Measurements from ENCODE around the gene BAIAP2L1.
"Not testable (repeated sequence)": the region's sequence is repeated elsewhere in the genome, so short reads cannot be mapped to it uniquely, and the experiment has no call there.

Gene BAIAP2L1, protein sequence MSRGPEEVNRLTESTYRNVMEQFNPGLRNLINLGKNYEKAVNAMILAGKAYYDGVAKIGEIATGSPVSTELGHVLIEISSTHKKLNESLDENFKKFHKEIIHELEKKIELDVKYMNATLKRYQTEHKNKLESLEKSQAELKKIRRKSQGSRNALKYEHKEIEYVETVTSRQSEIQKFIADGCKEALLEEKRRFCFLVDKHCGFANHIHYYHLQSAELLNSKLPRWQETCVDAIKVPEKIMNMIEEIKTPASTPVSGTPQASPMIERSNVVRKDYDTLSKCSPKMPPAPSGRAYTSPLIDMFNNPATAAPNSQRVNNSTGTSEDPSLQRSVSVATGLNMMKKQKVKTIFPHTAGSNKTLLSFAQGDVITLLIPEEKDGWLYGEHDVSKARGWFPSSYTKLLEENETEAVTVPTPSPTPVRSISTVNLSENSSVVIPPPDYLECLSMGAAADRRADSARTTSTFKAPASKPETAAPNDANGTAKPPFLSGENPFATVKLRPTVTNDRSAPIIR

DNA sequence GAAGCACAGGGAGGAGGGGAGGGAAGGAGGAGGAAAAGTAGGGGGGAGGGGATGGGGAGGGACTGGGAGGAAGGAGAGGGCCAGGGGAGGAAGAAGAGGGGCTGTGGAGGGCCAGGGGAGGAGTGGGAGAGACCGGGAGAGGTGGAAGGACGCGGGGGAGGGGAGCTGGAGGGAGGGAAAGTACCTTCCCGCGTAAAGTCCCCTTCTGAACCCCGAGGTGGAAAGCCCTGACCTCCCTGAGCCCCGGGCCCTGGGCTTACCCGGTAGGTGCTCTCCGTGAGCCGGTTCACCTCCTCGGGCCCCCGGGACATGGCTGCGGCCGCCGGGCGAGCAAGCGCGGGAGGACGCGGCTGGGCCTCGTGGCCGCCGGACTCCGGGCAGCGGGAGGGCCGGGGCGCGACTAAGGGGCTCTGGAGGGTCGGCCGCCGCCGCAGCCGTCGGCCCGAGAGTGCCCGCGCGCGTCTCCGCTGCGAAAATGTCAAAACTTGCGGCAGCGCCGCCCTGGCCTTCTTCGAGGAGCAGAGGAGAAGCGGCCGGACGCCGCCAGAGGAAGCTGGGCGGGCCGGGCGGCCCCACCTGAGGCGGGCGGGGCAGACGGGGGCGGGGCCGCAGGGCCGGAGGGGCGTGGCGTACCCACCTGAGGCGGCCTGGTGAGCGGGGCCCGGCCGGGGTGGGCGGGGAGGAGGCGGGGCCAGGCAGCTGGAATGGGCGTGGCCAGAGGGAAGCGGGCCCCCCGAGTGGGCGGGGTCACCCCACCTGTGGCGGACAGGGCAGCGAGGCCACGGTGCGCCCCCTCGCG lies at the start of gene BAIAP2L1:
TSS of gene BAIAP2L1 (minus strand) at position 549 of the 799 bp plus-strand sequence. CDS start at position 311, 238 bp downstream.
- DNase-seq (ENCODE audit: low read depth) = peak; percentile 72

DNA sequence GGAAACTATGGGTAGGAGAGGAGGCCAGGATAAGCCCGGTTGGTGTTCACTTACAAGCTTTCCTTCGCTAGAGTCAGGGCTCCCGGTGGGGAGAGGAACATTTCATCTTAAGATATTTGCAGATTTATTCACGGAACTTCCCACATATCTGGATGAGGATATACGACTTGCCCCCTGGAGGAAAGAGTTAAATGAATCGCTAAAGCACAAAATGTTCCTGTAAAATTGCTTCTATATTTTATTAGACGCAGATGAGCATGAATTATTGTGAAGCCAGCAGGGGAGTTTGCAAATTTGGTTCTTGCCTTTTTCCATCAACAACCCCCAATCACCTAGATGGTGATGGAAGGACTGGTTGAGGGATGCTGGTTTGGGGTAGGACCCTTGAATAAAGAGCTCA lies 47.9 kb upstream of the BAIAP2L1 start:
- no peak for DNase-seq (ENCODE audit: low read depth)

- not testable (repeated sequence) for DNase-seq (ENCODE audit: low read depth)
Measured at GRCh38 chr7:98440992-98441391, 40.1 kb upstream of the BAIAP2L1 start.

DNA sequence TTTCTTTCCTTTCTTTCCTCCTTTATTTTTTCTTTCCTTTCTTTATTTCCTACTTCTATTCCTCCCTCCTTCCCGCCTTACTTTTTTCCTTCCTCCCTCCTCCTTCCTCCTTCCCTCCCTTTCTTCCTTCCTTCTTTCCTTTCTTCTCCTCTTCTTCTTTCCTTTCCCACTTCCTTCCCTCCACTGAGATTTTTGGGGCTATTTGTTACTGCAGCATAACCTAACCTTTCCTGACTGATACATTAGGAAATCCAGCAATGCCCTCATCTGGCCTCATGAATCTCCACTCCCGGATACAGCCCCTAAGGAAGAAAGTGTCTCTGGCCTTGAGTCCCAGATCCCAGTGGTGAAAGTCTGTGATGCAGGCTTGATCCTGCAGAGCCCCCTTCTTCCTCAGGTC lies 38.6 kb upstream of the BAIAP2L1 start:
- no peak for DNase-seq (ENCODE audit: low read depth)

DNA sequence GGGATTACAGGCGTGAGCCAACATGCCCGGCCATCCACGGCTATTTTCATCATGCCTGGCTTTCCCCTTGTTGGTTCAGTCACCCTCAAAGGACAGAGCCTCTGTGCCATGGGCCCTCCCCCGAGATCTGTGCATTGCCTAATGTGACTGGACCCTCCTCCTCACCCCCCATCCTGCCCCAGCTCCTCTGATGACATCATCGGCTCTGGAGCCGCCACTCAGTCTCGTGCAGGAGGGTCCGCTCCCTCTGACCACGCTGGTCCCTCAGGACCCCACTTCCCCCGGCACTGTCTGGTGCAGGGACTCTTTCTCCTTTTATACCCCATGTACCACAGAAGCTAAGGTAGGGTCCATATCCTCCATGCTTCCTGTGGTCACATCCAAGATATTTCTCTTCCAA lies 33.2 kb upstream of the BAIAP2L1 start:
- DNase-seq (ENCODE audit: low read depth) = no peak

- DNase-seq (ENCODE audit: low read depth) = no peak
Measured at GRCh38 chr7:98429799-98430198, 28.9 kb upstream of the BAIAP2L1 start.

GRCh38 chr7:98423043-98423442 lies 22.2 kb upstream of the BAIAP2L1 start:
- peak; percentile 60 for DNase-seq (ENCODE audit: low read depth)

GRCh38 chr7:98420966-98421612 lies 20.2 kb upstream of the BAIAP2L1 start:
- DNase-seq (ENCODE audit: low read depth) = peak; percentile 57

- not testable (repeated sequence) for DNase-seq (ENCODE audit: low read depth)
Measured at GRCh38 chr7:98419988-98420387, 19.1 kb upstream of the BAIAP2L1 start.

DNA sequence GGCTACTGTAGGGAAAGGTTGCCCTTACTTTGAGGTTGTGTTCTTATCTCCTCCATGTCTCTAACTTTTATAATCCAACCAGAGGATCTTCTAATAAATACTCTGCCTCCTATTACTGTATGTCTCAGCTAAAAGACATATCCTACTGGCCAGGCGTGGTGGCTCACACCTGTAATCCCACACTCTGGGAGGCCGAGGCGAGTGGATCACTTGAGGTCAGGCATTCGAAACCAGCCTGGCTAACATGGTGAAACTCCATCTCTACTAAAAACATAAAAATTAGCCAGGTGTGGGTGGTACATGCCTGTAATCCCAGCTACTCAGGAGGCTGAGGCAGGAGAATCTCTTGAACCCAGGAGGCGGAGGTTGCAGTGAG lies 18.4 kb upstream of the BAIAP2L1 start:
- DNase-seq (ENCODE audit: low read depth) = not testable (repeated sequence)

DNA sequence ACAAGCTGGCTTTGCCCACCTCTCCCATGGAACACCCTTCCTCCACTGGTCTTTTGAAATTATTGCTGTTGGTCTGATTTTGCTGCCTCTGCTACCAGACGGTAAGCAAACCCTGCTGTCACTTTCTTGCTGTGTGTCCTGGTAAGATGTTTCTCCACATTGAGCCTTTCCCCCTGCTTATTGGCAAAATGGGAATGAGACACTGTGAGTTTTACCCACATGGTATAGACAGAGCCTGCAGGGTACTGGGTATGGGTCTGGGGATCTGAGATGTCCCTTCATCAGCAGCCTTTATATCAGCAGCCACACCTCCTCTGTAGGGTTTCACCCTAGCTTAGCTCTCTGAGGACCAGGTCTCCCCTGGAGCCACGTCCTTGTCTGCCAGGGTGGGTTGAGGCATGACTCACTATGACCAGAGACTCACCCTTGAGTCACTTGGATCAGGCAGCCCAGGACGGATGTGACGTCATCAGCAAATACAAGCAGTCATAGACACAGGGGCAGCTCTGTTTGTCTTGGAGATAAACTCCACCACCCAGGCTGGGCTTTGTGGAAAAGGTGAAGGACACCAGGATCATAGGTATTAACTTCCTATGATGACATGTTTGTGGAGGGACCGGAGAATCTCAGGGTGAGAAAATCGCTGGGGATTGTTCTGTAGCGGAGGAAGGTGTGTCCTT lies 17.9 kb upstream of the BAIAP2L1 start:
- peak; percentile 98 for DNase-seq (ENCODE audit: low read depth)

DNA sequence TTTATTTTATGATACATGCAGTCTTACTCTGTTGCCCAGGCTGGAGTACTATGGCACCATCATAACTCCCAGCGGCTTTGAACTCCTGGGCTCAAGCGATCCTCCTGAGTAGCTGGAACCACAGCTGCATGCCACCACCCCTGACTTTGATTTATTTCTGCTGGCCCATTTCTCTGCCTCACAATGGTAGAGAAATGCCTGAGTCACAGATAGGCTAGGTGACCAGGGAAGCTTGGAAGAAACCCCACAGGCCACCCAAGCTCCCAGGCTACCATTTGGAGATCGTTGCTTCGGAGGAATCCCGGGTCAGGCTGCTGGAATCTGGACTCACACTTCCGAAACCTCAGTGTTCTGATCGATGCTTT lies 17.4 kb upstream of the BAIAP2L1 start:
- DNase-seq (ENCODE audit: low read depth) = peak; percentile 58

DNA sequence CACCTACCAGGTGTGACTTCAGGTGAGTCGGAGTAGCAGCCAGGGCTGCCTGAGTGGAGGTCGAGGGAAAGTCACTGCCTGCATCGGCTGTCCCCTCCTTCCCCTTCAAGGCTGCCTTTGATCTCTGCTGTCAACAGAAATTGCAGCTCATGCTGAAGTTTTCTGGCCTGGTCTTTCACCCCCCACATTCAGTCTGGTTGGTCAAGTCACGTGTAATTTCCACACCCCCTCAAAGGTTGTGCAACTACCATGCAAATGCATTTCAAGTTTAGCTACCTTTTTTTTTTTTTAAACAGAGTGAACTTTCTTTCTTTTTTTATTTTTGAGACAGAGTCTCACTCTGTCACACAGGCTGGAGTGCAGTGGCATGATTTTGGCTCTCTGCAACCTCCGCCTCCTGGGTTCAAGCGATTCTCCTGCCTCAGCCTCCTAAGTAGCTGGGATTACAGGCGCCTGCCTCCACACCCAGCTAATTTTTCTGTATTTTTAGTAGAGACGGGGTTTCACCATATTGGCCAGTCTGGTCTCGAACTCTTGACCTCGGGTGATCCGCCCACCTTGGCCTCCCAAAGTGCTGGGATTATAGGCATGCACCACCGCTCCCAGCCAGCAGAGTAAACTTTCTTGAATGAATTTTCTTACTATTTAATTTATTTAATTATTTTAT lies 16.8 kb upstream of the BAIAP2L1 start:
- peak; percentile 11 for DNase-seq (ENCODE audit: low read depth)

DNA sequence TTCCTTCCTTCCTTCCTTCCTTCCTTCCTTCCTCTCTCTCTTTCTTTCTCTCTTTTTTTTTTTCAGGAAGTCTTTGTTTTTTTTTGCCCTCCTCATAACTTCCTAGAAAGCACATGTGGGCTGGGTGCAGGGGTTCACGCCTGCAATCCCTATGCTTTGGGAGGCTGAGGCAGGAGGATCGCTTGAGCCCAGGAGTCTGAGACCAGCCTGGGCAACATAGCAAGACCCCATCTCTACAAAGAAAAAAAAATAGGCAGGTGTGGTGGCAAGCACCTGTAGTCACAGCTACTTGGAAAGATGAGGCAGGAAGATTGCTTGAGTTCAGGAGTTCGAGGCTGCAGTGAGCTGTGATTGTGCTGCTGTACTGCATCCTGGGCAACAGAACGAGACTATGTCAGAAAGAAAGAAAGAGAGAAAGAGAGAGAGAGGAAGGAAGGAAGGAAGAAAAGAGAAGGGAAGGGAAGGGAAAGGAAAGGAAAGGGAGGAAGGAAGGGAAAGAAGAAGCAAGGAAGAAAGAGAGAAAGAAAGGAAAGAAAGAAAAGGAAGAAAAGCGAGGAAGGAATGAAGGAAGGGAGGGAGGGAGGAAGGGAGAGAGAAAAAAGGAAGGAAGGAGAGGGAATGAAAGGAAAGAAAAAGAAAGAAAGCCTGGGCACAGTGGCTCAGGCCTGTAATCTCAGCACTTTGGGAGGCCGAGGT lies 13.5 kb upstream of the BAIAP2L1 start:
- no peak for DNase-seq (ENCODE audit: low read depth)

GRCh38 chr7:98413655-98414054 lies 12.8 kb upstream of the BAIAP2L1 start:
- not testable (repeated sequence) for DNase-seq (ENCODE audit: low read depth)

GRCh38 chr7:98409843-98410242 lies 9.0 kb upstream of the BAIAP2L1 start:
- DNase-seq (ENCODE audit: low read depth) = no peak

DNA sequence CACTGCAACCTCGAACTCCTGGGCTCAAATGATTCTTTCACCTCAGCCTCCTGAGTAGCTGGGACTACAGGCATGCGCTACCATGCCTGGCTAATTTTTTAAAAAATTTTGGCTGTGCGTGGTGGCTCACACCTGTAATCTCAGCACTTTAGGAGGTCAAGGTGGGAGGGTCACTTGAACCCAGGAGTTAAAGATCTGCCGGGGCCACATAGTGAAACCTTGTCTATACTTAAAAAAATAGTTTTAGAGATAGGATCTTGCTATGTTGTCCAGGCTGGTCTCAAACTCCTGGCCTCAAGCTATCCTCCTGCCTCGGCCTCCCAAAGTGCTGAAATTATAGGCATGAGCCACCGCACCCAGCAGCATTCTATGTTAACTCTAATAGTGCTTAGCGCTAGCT lies 7.3 kb upstream of the BAIAP2L1 start:
- not testable (repeated sequence) for DNase-seq (ENCODE audit: low read depth)

GRCh38 chr7:98406827-98407226 lies 5.9 kb upstream of the BAIAP2L1 start:
- DNase-seq (ENCODE audit: low read depth) = no peak

GRCh38 chr7:98404840-98405239 lies 4.0 kb upstream of the BAIAP2L1 start:
- DNase-seq (ENCODE audit: low read depth) = no peak

DNA sequence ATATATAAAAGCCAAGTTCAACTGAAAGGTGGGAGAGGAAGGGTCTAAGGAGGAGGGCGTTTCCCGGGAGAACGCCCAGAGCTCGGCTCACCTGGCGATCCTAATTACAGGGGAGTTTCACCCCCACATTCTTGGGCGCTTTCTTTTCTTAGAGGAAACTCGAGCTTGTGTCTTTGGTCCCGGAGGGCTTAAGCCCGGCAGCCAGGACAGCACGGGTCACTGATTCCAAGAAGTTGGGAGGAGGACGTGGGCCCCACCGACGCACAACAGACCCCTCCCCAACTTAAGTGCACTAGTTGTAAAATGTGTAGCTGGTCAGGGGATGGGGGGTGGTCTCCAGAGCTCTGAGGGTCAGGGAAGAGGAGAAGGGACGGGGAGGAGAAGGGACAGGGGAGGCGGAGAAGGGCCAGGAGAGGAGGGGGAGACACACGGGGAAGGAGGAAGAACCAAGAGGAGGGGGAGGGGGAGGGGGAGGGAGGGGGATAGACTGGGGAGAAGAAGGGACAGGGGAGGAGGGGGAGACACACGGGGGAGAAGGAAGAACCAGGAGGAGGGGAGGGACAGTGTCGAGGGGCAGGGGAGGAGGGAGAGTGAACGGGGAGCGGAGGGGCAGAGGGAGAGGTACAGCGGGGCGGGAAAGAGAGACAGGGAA lies 874 bp downstream of the BAIAP2L1 start:
- no peak for DNase-seq (ENCODE audit: low read depth)
